Colonic mucosa (tissue), 4 donors: ENCODE results near the gene B4GALT1. TPM values are rescaled to one million over a fixed set of nuclear protein-coding genes. Genes with fewer than 3 reads are reported as not detected.

Experiments
- DNase-seq: peaks from one replicate; pipeline ENCODE4 v3.0.0-alpha.2; 2020
- H3K27ac ChIP-seq: fragments of 200-600 bp; one replicate; pipeline ENCODE4 v1.8.0; 2021
- H3K27me3 ChIP-seq: fragments of 200-600 bp; one replicate; pipeline ENCODE4 v1.8.0; 2021
- H3K36me3 ChIP-seq: fragments of 200-600 bp; one replicate; pipeline ENCODE4 v1.8.0; 2021
- H3K4me1 ChIP-seq: fragments of 200-600 bp; one replicate; pipeline ENCODE4 v1.8.0; 2021; ENCODE audit warnings: mild to moderate bottlenecking
- H3K4me3 ChIP-seq: fragments of 200-600 bp; one replicate; pipeline ENCODE4 v1.8.0; 2021
- H3K9ac ChIP-seq, 2 donors: one replicate each; pipeline ENCODE4 v1.7.0; 2013; ENCODE audit warnings: control low read depth in 2 of 2, low read depth in 2 of 2, low read length in 2 of 2
- H3K9me3 ChIP-seq: fragments of 200-600 bp; one replicate; pipeline ENCODE4 v1.8.0; 2021
- intact Hi-C: fragments of 100-400 bp; cut with DNase I; formaldehyde crosslinking; loops from one replicate; pipeline ENCODE4 v1.14.1; 2022
- total RNA-seq, 2 donors: library from RNA; stranded (reverse); fragmentation: NEBNext Ultra II Directional in 1 of 2; extraction: Animal tissue kit (Norgen Biotek cat#: 25700) in 1 of 2; gene quantifications; one replicate each; pipeline ENCODE4 v1.2.1, GENCODE V29; 2021
- TF ChIP-seq, protein P1 (sequence below): fragments of 200-600 bp; IDR thresholded peaks from one replicate; pipeline ENCODE4 v1.8.0; 2022; ENCODE audit warnings: antibody characterized with exemption, mild to moderate bottlenecking
- donor health status: healthy.
- donor health status: DM: no; HTN: no; CAD: no.
- donor health status: DM: no; HTN: no; CAD: no.

The B4GALT1 gene
- total RNA-seq, 2 donors from 2014 or later: 76.9 to 78.7 TPM

DNA sequence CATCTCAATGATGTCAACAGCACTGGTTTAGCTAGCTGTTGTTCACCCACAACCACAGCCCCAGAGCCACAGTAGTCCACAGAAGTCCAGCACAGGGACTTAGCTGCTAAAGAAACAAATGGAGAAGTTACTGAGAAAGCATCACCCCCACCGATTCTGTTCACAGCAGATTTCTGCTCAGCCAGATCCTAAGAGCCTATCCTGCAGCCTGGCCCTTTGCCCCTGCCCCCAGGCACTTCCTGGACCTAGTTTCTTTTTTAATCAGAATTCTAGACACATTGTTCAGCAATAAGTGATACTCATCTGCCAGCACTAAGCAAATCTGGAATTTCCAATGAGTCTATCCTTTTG lies 7.4 kb downstream of the B4GALT1 start:
- TF ChIP-seq, protein P1, sequence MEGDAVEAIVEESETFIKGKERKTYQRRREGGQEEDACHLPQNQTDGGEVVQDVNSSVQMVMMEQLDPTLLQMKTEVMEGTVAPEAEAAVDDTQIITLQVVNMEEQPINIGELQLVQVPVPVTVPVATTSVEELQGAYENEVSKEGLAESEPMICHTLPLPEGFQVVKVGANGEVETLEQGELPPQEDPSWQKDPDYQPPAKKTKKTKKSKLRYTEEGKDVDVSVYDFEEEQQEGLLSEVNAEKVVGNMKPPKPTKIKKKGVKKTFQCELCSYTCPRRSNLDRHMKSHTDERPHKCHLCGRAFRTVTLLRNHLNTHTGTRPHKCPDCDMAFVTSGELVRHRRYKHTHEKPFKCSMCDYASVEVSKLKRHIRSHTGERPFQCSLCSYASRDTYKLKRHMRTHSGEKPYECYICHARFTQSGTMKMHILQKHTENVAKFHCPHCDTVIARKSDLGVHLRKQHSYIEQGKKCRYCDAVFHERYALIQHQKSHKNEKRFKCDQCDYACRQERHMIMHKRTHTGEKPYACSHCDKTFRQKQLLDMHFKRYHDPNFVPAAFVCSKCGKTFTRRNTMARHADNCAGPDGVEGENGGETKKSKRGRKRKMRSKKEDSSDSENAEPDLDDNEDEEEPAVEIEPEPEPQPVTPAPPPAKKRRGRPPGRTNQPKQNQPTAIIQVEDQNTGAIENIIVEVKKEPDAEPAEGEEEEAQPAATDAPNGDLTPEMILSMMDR: no peak
- DNase-seq: peak; percentile 54
- intact Hi-C loops: no loop called here
- peak overlapping the region; percentile 46 to 74 for H3K9ac ChIP-seq
- H3K4me1 ChIP-seq: peaks cover 62% of the 10 kb centered on the region
- H3K36me3 ChIP-seq: no peaks in the 10 kb centered on the region
- H3K27me3 ChIP-seq: no peaks in the 10 kb centered on the region
- H3K27ac ChIP-seq: peak overlapping the region; percentile 95
- no peak overlapping the region for H3K4me3 ChIP-seq
- no peaks in the 10 kb centered on the region for H3K9me3 ChIP-seq

DNA sequence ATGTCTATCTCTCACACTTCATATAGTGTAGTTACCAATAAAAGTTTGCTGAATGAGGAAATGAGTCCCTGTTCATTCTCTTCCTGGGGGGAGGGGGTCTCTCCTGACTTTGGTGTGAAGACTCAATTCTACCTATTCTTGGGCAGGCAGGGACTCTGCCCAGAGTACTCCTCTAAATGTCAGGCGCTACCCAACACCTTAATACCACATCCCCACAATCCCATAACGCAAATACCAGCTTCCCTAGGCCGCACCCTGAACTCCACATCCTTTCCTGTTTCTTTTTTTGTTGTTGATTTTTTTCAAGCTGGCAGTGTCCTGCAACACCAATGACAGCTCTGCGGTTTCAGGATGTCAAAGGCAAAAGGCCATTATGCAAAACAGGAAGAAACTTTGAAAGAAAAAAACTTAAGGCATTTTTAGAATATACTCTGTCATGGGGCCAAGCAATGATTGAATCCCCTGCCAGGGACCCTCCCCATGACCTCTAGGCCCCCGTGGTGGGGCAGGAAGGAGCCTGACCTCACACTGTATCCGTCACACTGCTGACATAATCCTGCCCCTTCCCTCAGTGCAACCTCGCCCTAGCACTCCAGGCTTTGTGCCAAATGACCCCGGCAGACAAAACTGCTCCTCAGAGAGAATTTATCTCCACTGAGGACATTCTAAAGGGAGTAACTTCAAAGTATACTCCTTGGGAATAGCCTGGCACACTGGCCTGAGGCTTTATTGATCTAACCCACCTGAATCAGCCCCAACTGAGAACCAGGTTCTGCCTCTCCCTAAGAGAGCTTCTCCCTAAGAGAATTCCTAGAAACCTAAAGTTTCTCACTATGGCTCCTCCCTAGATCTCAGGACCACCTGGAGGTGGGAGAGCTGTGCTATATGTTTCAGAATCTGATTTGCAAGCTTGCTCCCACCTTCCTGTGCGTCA lies 8.0 kb downstream of the B4GALT1 start:
- Histone ChIP-seq H3K4me1 (peaks cover 60% of the 10 kb centered on the region), H3K27ac (peak overlapping the region; percentile 95), H3K4me3 (no peak overlapping the region), H3K27me3 (no peaks in the 10 kb centered on the region), H3K9ac (peak overlapping the region; percentile 46 to 74), H3K9me3 (no peaks in the 10 kb centered on the region), H3K36me3 (no peaks in the 10 kb centered on the region)
- TF ChIP-seq, protein P1: no peak
- intact Hi-C loops: no loop called here
- peak; percentile 90 for DNase-seq

DNA sequence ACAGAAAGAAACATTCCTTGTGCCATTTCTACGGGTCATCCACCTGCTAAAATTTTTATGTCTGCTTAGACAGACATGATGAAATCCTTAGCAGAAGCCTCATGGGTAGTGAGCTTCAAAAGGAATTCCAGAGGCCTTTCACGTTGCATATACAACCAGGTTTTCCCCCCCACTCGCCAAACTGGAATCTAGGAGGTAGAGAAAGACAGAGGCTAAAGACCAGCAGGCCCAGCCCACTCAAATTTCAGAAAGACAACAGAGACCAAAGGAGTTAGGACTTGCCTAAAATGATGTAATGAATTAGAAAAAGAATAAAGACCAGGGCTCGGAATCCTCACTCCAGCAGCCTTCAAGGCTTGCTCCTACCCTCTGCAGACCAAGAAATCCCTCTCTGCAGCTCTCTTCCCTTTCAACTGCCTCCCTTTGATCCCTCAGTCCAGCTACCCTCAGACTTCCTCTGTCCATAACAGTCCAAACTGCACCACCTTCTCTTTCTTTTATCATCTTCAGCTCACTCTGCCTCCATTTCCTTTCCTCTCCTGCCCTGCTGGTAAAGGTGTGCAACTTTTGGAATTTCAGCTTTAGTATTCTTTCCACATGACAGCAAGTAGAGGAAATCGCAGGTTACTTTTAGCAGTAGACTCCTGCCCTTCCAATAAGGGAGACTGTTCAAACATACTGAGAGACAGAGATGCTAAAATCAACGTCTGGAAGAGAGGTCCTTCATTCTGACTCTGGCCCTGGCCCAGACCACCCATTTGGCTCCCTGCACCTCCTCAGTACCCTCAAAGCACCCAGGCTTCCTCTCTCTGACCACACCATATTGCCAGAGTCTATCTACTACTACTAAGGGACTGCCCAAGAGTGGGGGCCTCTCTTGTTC lies 8.9 kb downstream of the B4GALT1 start:
- DNase-seq: no peak
- Histone ChIP-seq H3K4me1 (peaks cover 51% of the 10 kb centered on the region), H3K27ac (peak overlapping the region; percentile 95), H3K9ac (peak overlapping the region in 1 of 2 donors; percentile 74), H3K27me3 (no peaks in the 10 kb centered on the region), H3K4me3 (no peak overlapping the region), H3K36me3 (no peaks in the 10 kb centered on the region), H3K9me3 (no peaks in the 10 kb centered on the region)
- TF ChIP-seq, protein P1: no peak
- intact Hi-C loops: no loop called here

DNA sequence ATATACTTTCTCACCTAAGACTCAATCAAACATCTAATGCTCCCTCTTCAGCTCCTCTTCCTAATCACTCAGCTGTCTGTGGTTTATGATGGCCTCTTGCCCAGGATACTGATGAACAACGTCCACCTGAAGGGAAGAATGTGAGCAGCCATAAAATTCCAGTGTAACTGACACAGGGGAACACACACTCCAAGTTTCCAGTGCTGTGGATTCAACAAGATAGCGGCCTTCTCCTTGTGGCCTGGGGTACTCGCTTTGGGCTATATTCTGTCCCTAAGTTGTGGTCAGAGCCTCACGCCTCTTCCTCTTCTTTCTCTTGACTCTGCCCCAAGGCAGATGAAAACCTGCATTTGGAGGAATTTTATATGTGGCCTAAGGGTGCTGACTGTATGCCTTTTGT lies 11.7 kb downstream of the B4GALT1 start:
- intact Hi-C loops: no loop called here
- TF ChIP-seq, protein P1: no peak
- Histone ChIP-seq H3K4me1 (peaks cover 34% of the 10 kb centered on the region), H3K9ac (no peak overlapping the region), H3K27me3 (no peaks in the 10 kb centered on the region), H3K27ac (no peak overlapping the region), H3K9me3 (no peaks in the 10 kb centered on the region), H3K36me3 (no peaks in the 10 kb centered on the region), H3K4me3 (no peak overlapping the region)
- no peak for DNase-seq

DNA sequence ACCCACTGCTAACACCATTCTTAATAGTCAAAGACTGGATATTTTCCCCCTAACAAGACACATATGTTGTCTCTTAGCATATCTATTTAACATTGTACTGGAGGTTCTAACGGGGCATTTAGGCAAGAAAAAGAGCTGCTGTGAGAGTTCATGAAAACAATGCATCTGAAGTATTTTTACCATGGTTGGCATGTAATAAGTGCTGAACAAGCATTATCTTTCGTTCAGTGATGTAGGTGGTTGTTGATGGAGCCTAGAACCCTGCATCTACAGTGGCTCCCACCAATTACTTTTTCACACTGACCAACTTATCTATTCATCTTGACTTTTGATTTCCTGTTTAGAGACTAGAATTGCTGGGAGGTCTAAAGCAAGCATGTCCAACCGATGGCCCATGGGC lies 12.8 kb downstream of the B4GALT1 start:
- no peak for DNase-seq
- Histone ChIP-seq H3K4me3 (no peak overlapping the region), H3K9me3 (no peaks in the 10 kb centered on the region), H3K27ac (no peak overlapping the region), H3K9ac (no peak overlapping the region), H3K36me3 (no peaks in the 10 kb centered on the region), H3K27me3 (no peaks in the 10 kb centered on the region), H3K4me1 (peaks cover 25% of the 10 kb centered on the region)
- intact Hi-C loops: no loop called here
- TF ChIP-seq, protein P1: no peak
